PC-3 (cell line): ENCODE data around the gene DNAJB2.

Source experiments
- EZH2 ChIP-seq: fragments of 300-600 bp; sonication (generic); IDR thresholded peaks from one replicate; pipeline ENCODE4 v1.6.1; 2017; ENCODE audit warnings: antibody characterized with exemption, mild to moderate bottlenecking, low read length; ENCODE audit not compliant: unreplicated experiment
- TF ChIP-seq, protein P1 (sequence below): fragments of 300-600 bp; sonication (generic); conservative IDR thresholded peaks from 2 replicates; pipeline ENCODE4 v1.5.1; 2017; ENCODE audit warnings: antibody characterized with exemption, low read depth, mild to moderate bottlenecking, low read length

DNA sequence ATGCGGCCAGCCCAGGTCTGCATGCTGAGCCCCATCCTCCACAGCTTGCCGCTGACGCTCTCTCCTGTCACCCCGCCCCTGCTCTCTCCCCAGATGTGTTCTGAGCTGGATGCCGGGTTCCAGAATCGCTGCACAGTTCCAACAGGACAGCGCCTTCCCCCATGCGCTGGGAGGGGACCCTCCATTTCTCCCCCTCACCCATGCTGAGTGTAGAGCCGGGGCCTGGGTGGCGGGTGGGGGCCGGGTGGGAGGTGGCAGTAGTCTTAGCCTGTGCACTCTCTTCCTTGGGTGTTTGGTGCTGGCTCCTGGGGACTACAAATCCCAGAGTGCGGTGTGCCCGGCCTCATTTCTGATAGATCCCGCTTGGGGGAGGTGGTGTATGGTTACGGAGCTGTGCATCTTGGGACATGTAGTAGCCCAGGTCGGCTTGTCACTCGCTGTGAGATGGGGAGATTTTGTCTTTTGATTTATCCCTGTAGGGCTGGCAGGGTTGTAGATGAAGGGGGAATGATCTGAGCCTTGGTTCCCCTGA, 6.8 kb downstream of the DNAJB2 start:
- TF ChIP-seq, protein P1, sequence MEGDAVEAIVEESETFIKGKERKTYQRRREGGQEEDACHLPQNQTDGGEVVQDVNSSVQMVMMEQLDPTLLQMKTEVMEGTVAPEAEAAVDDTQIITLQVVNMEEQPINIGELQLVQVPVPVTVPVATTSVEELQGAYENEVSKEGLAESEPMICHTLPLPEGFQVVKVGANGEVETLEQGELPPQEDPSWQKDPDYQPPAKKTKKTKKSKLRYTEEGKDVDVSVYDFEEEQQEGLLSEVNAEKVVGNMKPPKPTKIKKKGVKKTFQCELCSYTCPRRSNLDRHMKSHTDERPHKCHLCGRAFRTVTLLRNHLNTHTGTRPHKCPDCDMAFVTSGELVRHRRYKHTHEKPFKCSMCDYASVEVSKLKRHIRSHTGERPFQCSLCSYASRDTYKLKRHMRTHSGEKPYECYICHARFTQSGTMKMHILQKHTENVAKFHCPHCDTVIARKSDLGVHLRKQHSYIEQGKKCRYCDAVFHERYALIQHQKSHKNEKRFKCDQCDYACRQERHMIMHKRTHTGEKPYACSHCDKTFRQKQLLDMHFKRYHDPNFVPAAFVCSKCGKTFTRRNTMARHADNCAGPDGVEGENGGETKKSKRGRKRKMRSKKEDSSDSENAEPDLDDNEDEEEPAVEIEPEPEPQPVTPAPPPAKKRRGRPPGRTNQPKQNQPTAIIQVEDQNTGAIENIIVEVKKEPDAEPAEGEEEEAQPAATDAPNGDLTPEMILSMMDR, result no peak
- no peak for TF ChIP-seq EZH2
